CD4-positive, alpha-beta T cell treated with Interleukin-10 for 1 hour (primary cell): ENCODE measurements around the gene SAT2.

Source experiments
- DNase-seq: peaks from one replicate; pipeline ENCODE4 v3.0.0-alpha.2; 2020

The SAT2 gene

DNA sequence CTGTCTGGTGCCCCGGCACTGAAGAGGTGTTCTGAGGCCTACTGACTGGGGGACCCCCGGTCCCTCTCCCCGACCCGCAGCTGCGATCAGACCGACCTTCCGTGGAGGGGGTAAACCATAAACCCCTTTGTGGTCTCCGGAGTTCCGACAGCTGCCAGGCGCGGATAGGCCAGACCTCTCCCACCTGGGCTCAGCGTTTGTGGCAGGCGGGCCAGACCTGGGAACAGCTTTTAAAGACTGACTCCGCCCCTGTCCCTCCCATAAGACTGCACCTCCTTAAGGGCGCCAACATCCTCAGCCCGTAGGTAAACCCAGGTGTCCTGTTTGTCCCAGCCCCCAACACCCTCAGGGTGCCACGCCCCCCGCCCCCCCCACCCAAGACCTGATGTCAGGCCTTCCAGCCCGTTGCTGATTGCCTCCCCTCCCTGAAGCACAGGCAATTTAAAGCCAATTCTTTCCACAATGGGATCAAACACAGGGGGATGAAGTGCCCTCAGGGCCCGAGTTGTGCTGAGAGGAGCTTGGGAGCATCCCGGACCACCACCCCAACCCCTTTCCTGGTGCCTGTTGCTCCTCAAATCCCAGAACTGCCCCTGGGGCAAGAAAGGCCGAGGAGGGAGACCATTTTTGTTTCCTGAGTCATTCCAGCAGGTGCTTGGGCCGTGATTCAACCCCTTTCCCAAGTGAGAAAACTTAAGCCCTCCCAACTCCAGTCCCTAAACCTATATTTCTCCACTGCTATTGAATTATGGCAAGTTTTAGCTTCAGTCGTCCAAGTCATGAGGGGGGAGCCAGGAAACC lies 37.5 kb downstream of the SAT2 start, which contains the start of gene SOX15:
SOX15 (minus strand) TSS at position 204 of the 801 bp plus-strand sequence. CDS start 418 bp downstream, outside the sequence.
- DNase-seq, result no peak

GRCh38 chr17:7589204-7589868 lies 38.3 kb downstream of the SAT2 start:
- DNase-seq, result peak; percentile 73

DNA sequence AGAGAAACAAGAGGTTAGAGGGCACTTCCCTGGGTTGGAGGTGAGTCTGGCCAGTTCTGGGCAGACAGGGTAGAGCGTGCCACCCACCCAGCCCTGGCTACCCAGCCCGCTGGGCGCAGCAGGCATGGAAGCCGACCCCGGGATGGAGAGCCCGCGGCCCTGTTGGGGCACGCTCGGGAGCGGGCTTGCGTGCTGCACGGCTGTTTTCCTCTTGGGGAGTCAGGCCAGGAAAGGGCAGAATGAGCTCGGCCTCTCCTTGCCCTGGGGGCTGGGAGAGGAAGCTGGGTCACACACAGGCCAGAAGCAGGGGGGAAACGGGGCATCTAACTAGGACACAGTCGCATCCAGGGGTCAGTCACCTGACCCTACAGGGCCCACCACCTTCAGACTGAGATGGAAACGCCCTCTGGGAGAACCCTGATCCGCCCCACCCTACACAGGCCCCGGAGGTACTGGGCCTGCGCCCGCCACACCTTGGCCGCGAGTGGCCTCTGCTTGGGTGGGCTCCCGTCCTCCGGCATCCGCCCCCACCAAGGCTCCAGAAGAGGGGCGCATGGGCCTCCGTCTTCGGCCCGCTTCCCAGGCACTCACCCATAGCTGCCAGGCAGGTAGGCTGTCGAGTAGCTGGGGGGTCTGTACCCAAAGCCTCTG lies 38.9 kb downstream of the SAT2 start:
- DNase-seq, result no peak

- DNase-seq, result no peak
Observed at GRCh38 chr17:7587420-7588151, 40.0 kb downstream of the SAT2 start.

- DNase-seq, result no peak
Observed at GRCh38 chr17:7586673-7587419, 40.8 kb downstream of the SAT2 start.

- peak; percentile 97 for DNase-seq
Observed at GRCh38 chr17:7583253-7584109, 44.1 kb downstream of the SAT2 start, which contains the start of gene MPDU1. Gene MPDU1 (plus strand): TSS chr17:7583852. CDS start chr17:7583863, 11 bp downstream.

- no peak for DNase-seq
Observed at GRCh38 chr17:7582396-7583252, 45.0 kb downstream of the SAT2 start.

GRCh38 chr17:7580604-7581575 lies 46.7 kb downstream of the SAT2 start:
- DNase-seq, result no peak

DNA sequence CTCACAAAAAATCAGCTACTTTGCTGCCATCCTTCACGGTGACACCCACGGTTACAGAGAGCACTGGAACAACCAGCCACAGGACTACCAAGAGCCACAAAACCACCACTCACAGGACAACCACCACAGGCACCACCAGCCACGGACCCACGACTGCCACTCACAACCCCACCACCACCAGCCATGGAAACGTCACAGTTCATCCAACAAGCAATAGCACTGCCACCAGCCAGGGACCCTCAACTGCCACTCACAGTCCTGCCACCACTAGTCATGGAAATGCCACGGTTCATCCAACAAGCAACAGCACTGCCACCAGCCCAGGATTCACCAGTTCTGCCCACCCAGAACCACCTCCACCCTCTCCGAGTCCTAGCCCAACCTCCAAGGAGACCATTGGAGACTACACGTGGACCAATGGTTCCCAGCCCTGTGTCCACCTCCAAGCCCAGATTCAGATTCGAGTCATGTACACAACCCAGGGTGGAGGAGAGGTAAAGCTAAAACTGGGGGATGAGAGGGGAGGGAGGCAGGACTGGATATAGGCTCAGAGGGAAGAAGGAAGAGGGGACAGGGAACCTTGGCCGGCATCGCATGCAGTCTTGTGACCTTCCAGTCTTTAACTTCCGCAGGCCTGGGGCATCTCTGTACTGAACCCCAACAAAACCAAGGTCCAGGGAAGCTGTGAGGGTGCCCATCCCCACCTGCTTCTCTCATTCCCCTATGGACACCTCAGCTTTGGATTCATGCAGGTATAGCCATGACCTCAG lies 47.6 kb downstream of the SAT2 start:
- peak; percentile 60 for DNase-seq

DNA sequence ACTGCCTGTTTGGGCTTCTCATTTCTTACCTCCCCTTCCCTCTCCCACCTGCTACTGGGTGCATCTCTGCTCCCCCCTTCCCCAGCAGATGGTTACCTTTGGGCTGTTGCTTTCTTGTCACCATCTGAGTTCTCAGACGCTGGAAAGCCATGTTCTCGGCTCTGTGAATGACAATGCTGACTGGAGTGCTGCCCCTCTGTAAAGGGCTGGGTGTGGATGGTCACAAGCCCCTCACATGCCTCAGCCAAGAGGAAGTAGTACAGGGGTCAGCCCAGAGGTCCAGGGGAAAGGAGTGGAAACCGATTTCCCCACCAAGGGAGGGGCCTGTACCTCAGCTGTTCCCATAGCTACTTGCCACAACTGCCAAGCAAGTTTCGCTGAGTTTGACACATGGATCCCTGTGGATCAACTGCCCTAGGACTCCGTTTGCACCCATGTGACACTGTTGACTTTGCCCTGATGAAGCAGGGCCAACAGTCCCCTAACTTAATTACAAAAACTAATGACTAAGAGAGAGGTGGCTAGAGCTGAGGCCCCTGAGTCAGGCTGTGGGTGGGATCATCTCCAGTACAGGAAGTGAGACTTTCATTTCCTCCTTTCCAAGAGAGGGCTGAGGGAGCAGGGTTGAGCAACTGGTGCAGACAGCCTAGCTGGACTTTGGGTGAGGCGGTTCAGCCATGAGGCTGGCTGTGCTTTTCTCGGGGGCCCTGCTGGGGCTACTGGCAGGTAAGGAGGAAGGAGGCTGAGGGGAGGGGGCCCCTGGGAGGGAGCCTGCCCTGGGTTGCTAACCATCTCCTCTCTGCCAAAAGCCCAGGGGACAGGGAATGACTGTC lies 48.4 kb downstream of the SAT2 start, which contains the start of gene CD68:
CD68 (plus strand) TSS at position 638 of the 833 bp plus-strand sequence; CDS start at position 678, 40 bp downstream.
- peak; percentile 69 for DNase-seq

DNA sequence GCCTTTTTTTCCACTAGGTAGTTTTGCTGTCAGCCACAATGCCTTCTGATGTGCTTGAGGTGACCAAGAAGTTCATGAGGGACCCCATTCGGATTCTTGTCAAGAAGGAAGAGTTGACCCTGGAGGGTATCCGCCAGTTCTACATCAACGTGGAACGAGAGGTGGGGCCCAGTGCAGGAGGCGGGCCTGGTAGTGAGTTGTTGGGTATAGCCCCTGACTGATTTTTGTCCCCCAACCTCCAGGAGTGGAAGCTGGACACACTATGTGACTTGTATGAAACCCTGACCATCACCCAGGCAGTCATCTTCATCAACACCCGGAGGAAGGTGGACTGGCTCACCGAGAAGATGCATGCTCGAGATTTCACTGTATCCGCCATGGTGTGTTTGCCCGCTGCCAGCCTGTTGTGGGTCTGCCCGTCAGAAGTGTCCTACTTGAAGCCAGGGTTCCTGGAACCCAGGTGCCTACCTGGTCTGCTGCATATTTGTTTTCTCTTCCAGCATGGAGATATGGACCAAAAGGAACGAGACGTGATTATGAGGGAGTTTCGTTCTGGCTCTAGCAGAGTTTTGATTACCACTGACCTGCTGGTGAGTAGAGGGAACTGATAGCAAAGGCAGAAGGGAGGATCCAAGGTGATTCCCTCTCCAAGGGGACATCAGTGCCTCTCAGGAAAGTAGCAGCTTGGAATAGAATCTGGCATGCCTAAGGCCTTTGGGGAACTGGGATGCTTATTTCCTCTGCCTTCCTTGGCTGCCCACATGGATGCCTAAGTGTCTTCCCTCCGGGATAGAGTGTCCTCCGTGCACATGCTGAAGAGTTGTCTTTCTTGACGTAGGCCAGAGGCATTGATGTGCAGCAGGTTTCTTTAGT lies 50.1 kb downstream of the SAT2 start:
- DNase-seq, result no peak

- DNase-seq, result no peak
Observed at GRCh38 chr17:7576432-7576937, 51.1 kb downstream of the SAT2 start.
